NCI-H2107 treated with DMSO at 0.1 percent for 48 hours (cell line): Measurements from ENCODE around the gene POLRMT.
"Not testable (repeated sequence)": the region's sequence is repeated elsewhere in the genome, so short reads cannot be mapped to it uniquely, and the experiment has no call there.

Experiments used
- DNase-seq: peaks from one replicate; lab custom pipeline; 2025; ENCODE audit not compliant: unreplicated experiment; lab: John Stamatoyannopoulos, UW

Gene POLRMT

GRCh38 chr19:633068-633785 lies at the start of gene POLRMT:
TSS of gene POLRMT (minus strand) at chr19:633537. CDS start at chr19:633512, 25 bp downstream.
- DNase-seq, result peak; percentile 89

GRCh38 chr19:682678-683320 lies 49.5 kb upstream of the POLRMT start:
- DNase-seq, result no peak

GRCh38 chr19:681029-682019 lies 48.0 kb upstream of the POLRMT start:
- no peak for DNase-seq

- peak; percentile 68 for DNase-seq
These were observed 47.1 kb upstream of the POLRMT start for GRCh38 chr19:680287-681028.

- no peak for DNase-seq
These were observed 46.3 kb upstream of the POLRMT start for GRCh38 chr19:679418-680286.

GRCh38 chr19:678791-679388 lies 45.6 kb upstream of the POLRMT start:
- no peak for DNase-seq

- DNase-seq, result no peak
These were observed 44.5 kb upstream of the POLRMT start for GRCh38 chr19:677601-678436.

GRCh38 chr19:677201-677600 lies 43.9 kb upstream of the POLRMT start:
- no peak for DNase-seq

GRCh38 chr19:676339-677105 lies 43.2 kb upstream of the POLRMT start, which contains the start of gene FSTL3:
TSS of gene FSTL3 (plus strand) at chr19:676392. CDS start at chr19:676424, 32 bp downstream.
- no peak for DNase-seq

- DNase-seq, result no peak
These were observed 42.6 kb upstream of the POLRMT start for GRCh38 chr19:676007-676338.

- DNase-seq, result no peak
These were observed 41.2 kb upstream of the POLRMT start for GRCh38 chr19:674282-675151.

GRCh38 chr19:670609-671075 lies 37.3 kb upstream of the POLRMT start:
- no peak for DNase-seq

GRCh38 chr19:668675-669434 lies 35.5 kb upstream of the POLRMT start:
- DNase-seq, result not testable (repeated sequence)

- not testable (repeated sequence) for DNase-seq
These were observed 33.7 kb upstream of the POLRMT start for GRCh38 chr19:666985-667573.

- DNase-seq, result peak; percentile 61
These were observed 31.6 kb upstream of the POLRMT start for GRCh38 chr19:664913-665443.
